Kidney (tissue), 14 donors: Measurements from ENCODE around the gene SP140L. TPM values are rescaled to one million over a fixed set of nuclear protein-coding genes. Genes with fewer than 3 reads are reported as not detected.

ENCODE experiments used
- DNase-seq, 5 donors: peaks; one replicate each; pipeline ENCODE4 v3.0.0-alpha.2; 2013 to 2020
- FAIRE-seq: peaks from 2 replicates; lab custom pipeline; 2012; peaks lifted over from hg19 to GRCh38; lab: Jason Lieb, UNC
- H3K27ac ChIP-seq, 2 donors: one replicate each; pipeline ENCODE4 v1.7.0; 2013; ENCODE audit warnings: low read depth in 2 of 2, low read length in 2 of 2, inconsistent platforms in 1 of 2
- H3K27me3 ChIP-seq: one replicate; pipeline ENCODE4 v1.7.1; 2013; ENCODE audit warnings: low read length, inconsistent platforms; ENCODE audit not compliant: control insufficient read depth, insufficient read depth
- H3K36me3 ChIP-seq, 3 donors: one replicate each; pipeline versions ENCODE4 v1.7.0 to v1.7.1; 2013; ENCODE audit warnings: low read length in 3 of 3, control low read depth in 1 of 3, inconsistent platforms in 1 of 3; ENCODE audit not compliant: insufficient read depth in 3 of 3, control insufficient read depth in 2 of 3
- H3K4me1 ChIP-seq, 3 donors: one replicate each; pipeline versions ENCODE4 v1.7.0 to v1.7.1; 2013; ENCODE audit warnings: low read length in 3 of 3, inconsistent platforms in 1 of 3, low read depth in 1 of 3; ENCODE audit not compliant: control insufficient read depth in 2 of 3, insufficient read depth in 2 of 3
- H3K4me3 ChIP-seq, 3 donors: one replicate each; pipeline versions ENCODE4 v1.7.0 to v1.8.1; 2013; ENCODE audit warnings: low read length in 3 of 3, control low read depth in 1 of 3, inconsistent platforms in 1 of 3
- H3K9ac ChIP-seq, 3 donors: one replicate each; pipeline versions ENCODE4 v1.7.0 to v1.7.1; 2013; ENCODE audit warnings: low read length in 3 of 3, control low read depth in 1 of 3, inconsistent platforms in 1 of 3
- H3K9me3 ChIP-seq, 3 donors: one replicate each; pipeline versions ENCODE4 v1.7.0 to v1.7.1; 2013; ENCODE audit warnings: low read length in 3 of 3, control low read depth in 1 of 3, inconsistent platforms in 1 of 3; ENCODE audit not compliant: control insufficient read depth in 2 of 3, insufficient read depth in 1 of 3
- intact Hi-C: fragments of 100-400 bp; cut with DNase I; formaldehyde crosslinking; loops from one replicate; pipeline ENCODE4 v1.11.1; 2022
- polyA plus RNA-seq: library from polyadenylated mRNA; stranded (reverse); fragments of 350-450 nt; fragmentation: Illumina TruSeq; extraction: RNeasy Lipid Tissue Mini Kit (QIAGEN cat#74804); gene quantifications from one replicate; pipeline ENCODE4 v1.2.3, GENCODE V29; 2014; ENCODE audit warnings: low read depth, low replicate concordance; ENCODE audit not compliant: insufficient read depth
- total RNA-seq: library from RNA; stranded (reverse); fragmentation: NEBNext Ultra II Directional; extraction: Animal tissue kit (Norgen Biotek cat#: 25700); gene quantifications from one replicate; pipeline ENCODE4 v1.2.1, GENCODE V29; 2021
- TF ChIP-seq, protein P1 (sequence below): IDR thresholded peaks from 3 replicates; pipeline ENCODE4 v1.5.1; 2012; ENCODE audit warnings: mild to moderate bottlenecking, moderate library complexity, borderline replicate concordance; ENCODE audit not compliant: insufficient read depth; ENCODE audit errors: extremely low read depth
- donor health status: control.
- donor health status: control.
- donor health status: control.
- donor health status: control.
- donor health status: control.
- donor health status: DM: yes; HTN: yes; CAD: no.
- donor health status: Normal renal cell carcinoma (clear cell type).

Gene SP140L
- total and polyA plus RNA-seq, 2 donors from 2014 or later = 4.6 to 23.8 TPM

DNA sequence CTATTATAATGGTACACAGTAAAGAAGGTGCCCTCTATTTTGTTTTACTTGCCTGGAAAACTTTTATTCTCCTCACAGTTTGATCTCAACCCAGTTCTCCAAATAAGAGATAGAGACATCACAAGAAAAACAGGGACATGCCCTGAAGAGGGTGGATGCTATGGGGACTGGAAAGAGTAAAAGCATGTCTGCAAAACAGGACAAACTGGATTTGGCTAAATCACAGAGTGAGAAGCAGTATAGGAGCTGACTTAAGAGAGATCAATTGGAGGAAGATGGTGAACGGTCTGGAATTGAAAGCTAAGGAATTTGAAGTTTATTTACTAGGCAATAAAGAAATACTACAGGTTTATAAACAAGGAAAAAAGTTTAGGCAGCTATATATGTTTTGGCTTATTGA is 33.0 kb downstream of the SP140L start:
- H3K27me3 ChIP-seq = no peaks in the 10 kb centered on the region
- H3K4me1 ChIP-seq = no peaks in the 10 kb centered on the region
- peaks cover 0 to 6% (median 4%) of the 10 kb centered on the region in 3 donors for H3K36me3 ChIP-seq
- no peak overlapping the region for H3K9ac ChIP-seq
- TF ChIP-seq, protein P1, sequence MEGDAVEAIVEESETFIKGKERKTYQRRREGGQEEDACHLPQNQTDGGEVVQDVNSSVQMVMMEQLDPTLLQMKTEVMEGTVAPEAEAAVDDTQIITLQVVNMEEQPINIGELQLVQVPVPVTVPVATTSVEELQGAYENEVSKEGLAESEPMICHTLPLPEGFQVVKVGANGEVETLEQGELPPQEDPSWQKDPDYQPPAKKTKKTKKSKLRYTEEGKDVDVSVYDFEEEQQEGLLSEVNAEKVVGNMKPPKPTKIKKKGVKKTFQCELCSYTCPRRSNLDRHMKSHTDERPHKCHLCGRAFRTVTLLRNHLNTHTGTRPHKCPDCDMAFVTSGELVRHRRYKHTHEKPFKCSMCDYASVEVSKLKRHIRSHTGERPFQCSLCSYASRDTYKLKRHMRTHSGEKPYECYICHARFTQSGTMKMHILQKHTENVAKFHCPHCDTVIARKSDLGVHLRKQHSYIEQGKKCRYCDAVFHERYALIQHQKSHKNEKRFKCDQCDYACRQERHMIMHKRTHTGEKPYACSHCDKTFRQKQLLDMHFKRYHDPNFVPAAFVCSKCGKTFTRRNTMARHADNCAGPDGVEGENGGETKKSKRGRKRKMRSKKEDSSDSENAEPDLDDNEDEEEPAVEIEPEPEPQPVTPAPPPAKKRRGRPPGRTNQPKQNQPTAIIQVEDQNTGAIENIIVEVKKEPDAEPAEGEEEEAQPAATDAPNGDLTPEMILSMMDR = no peak
- FAIRE-seq = no peak
- no peak overlapping the region for H3K27ac ChIP-seq
- H3K9me3 ChIP-seq = no peaks in the 10 kb centered on the region
- no peak overlapping the region for H3K4me3 ChIP-seq
- intact Hi-C loops = no loop called here
- no peak for DNase-seq

DNA sequence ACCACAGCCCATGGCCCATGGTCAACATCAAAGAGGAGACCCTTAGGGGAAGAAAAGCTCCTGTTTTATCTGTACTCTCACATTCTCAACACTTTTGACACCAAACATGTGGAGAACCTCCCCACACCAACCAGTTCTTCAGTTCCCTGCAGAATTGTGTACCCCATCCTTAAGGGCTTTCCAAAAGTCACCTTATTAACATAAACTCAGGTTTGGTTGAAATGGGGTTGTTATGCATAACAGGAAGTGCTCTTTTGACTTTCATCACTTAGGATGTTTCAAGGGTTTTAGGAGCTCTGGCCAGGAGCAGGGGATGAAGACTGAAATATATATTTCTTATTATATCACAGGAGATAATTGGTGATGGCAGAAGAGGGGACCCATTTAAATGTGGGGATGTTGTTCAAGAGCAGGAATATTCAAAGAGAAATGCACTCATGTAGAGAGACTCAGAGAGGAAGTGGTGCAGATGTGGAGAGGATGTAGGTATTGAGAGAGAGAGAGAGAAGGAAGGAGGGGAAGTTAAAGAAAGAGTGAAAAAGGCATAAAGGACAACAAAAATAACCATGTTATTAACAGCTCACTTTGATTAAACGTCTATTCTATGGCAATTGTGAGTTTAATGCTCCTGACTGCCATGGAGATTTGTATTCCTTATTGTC is 35.2 kb downstream of the SP140L start:
- no peak overlapping the region for H3K4me3 ChIP-seq
- no peak overlapping the region for H3K27ac ChIP-seq
- TF ChIP-seq, protein P1 = no peak
- FAIRE-seq = no peak
- H3K9me3 ChIP-seq = no peaks in the 10 kb centered on the region
- H3K4me1 ChIP-seq = no peaks in the 10 kb centered on the region
- H3K36me3 ChIP-seq = peaks cover 0 to 6% (median 4%) of the 10 kb centered on the region in 3 donors
- intact Hi-C loops = no loop called here
- no peak overlapping the region for H3K9ac ChIP-seq
- DNase-seq = no peak
- H3K27me3 ChIP-seq = no peaks in the 10 kb centered on the region

DNA sequence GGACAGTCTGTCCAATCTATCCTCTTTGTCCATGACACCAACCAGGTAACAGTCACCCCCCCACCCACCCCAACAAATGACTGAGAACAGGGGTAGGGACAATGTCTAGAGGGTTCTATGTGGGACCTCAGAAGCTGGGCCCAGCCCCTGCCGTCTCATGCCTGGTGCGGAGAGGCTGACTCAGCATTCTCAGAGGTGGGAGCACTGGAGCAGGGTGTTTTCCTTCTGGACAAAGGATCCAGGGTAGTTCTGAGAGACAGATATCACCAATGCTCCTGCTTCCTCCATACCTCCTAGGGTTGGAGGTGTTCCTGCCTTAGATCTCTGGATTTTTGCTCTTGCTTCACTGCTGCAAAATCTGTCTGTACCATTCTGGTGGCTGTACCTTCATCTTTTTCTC is 55.1 kb downstream of the SP140L start:
- FAIRE-seq (no peak), DNase-seq (no peak)
- Histone ChIP-seq H3K27ac (no peak overlapping the region), H3K9ac (no peak overlapping the region), H3K36me3 (peaks cover 0 to 3% (median 0%) of the 10 kb centered on the region in 3 donors), H3K4me3 (no peak overlapping the region), H3K4me1 (no peaks in the 10 kb centered on the region), H3K9me3 (no peaks in the 10 kb centered on the region), H3K27me3 (no peaks in the 10 kb centered on the region)
- intact Hi-C loops = no loop called here
- TF ChIP-seq, protein P1 = no peak
